Medulla oblongata (tissue), 1 donor: ENCODE measurements around the gene USH2A.

Experiments
- DNase-seq: peaks from one replicate; pipeline ENCODE4 v3.0.0-alpha.2; 2015; ENCODE audit errors: extremely low spot score

USH2A gene

GRCh38 chr1:215875236-215875635 is 548.0 kb downstream of the USH2A start:
- DNase-seq: no peak

- DNase-seq: no peak
These were observed 550.6 kb downstream of the USH2A start for GRCh38 chr1:215872658-215873057.

- no peak for DNase-seq
These were observed 554.7 kb downstream of the USH2A start for GRCh38 chr1:215868500-215868899.

GRCh38 chr1:215865060-215865459 is 558.2 kb downstream of the USH2A start:
- DNase-seq: no peak

GRCh38 chr1:215863796-215864195 is 559.5 kb downstream of the USH2A start:
- no peak for DNase-seq

- no peak for DNase-seq
These were observed 562.4 kb downstream of the USH2A start for GRCh38 chr1:215860833-215861232.

GRCh38 chr1:215857317-215857716 is 565.9 kb downstream of the USH2A start:
- DNase-seq: no peak

- DNase-seq: no peak
These were observed 577.9 kb downstream of the USH2A start for GRCh38 chr1:215845234-215845891.

GRCh38 chr1:215844777-215845176 is 578.5 kb downstream of the USH2A start:
- DNase-seq: no peak

- DNase-seq: no peak
These were observed 579.0 kb downstream of the USH2A start for GRCh38 chr1:215844266-215844665.

GRCh38 chr1:215842905-215843304 is 580.3 kb downstream of the USH2A start:
- DNase-seq: no peak

GRCh38 chr1:215835951-215836350 is 587.3 kb downstream of the USH2A start:
- no peak for DNase-seq

- no peak for DNase-seq
These were observed 589.1 kb downstream of the USH2A start for GRCh38 chr1:215833941-215834729.

- DNase-seq: no peak
These were observed 592.9 kb downstream of the USH2A start for GRCh38 chr1:215830226-215830810.

- DNase-seq: no peak
These were observed 598.2 kb downstream of the USH2A start for GRCh38 chr1:215825056-215825455.

- DNase-seq: no peak
These were observed 599.0 kb downstream of the USH2A start for GRCh38 chr1:215824245-215824644.

GRCh38 chr1:215819114-215819513 is 604.1 kb downstream of the USH2A start:
- no peak for DNase-seq

- DNase-seq: no peak
These were observed 615.3 kb downstream of the USH2A start for GRCh38 chr1:215807911-215808436.

GRCh38 chr1:215807218-215807617 is 616.0 kb downstream of the USH2A start:
- no peak for DNase-seq

- no peak for DNase-seq
These were observed 625.4 kb downstream of the USH2A start for GRCh38 chr1:215797859-215798258.

- no peak for DNase-seq
These were observed 629.1 kb downstream of the USH2A start for GRCh38 chr1:215794156-215794555.

- DNase-seq: peak; percentile 13
These were observed 630.1 kb downstream of the USH2A start for GRCh38 chr1:215793180-215793579.

GRCh38 chr1:215792446-215792845 is 630.8 kb downstream of the USH2A start:
- no peak for DNase-seq
